ENCODE measurements around the gene PRKAG3.
A peak's percentile ranks its signal among the peaks of the same experiment; 100 is the strongest.

Gene PRKAG3

GRCh38 chr2:218831378-218831990, at the start of gene PRKAG3:
Gene PRKAG3, minus strand, starts transcription at chr2:218831803.
- DNase-seq (ENCODE audit: low spot score) = no peak

GRCh38 chr2:218880859-218881594, 49.4 kb upstream of the PRKAG3 start:
- DNase-seq (ENCODE audit: low spot score) = no peak

GRCh38 chr2:218880102-218880858, 48.7 kb upstream of the PRKAG3 start, which contains the start of gene WNT10A:
Gene WNT10A, plus strand, starts transcription at chr2:218880852. Its CDS starts 144 bp downstream, at chr2:218880996.
- peak; percentile 72 for DNase-seq (ENCODE audit: low spot score)

- no peak for DNase-seq (ENCODE audit: low spot score)
Observed at GRCh38 chr2:218879776-218880101, 48.1 kb upstream of the PRKAG3 start.

DNA sequence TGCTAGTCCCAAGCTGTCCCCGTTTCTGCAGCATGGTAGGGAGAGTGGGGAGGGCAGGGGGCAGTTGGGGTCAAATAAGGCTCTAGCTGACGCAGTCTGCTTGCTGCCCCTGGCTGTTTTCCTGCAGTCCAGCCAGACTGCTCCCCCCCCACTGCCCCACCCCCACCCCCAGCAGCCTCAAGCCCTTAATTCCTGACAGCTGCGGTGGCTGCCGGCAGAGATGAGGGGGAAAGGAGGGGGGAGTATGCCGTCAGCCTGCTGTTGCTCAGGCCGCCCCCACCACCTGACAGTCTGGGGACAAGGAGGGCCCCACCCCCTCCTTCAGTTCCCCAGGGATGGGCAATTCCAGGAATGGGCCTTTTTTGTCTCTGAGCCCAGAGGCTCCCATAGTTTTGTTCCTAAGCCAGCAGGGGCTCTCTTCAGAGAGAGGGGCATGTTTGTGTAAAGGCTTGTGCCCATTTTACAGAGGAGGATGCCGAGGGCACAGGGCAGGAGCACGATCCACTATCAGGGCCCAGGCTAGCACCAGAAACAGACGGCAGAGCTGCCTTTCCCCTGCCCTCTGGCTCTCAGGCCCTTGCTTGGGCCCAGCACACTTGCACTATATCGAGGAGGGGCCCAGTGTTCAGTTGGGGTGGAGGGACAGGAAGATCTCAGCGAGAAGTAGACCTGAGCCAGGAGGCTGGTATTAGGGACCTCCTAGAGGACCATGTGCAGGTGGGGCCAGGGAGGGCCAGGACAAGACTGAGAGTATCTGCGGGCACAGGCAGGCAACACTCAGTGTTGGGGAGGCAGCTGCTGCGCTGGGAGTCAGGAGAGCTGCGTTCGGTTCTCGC, 47.5 kb upstream of the PRKAG3 start:
- DNase-seq (ENCODE audit: low spot score) = no peak

GRCh38 chr2:218878486-218878885, 46.9 kb upstream of the PRKAG3 start:
- no peak for DNase-seq (ENCODE audit: low spot score)

GRCh38 chr2:218877891-218878290, 46.3 kb upstream of the PRKAG3 start:
- no peak for DNase-seq (ENCODE audit: low spot score)

DNA sequence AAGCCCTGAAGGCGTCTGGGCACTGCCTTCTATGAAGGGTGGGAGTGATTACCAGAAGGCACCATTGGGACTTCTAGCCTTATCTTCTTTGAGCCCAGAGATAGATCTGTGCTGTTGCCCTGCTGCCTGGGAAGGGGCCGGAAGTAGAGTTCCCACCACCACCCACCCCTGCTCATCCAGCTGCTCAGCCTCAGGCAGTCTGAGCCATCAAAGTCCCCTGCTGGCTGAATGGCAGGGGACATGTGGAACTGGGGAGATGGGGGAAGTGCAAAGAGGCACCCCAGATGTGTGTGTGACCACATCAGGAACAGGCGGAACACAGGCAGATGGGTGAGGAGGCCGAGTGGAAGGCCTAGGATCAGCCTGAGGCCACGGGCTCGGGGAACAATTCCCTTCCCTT, 45.7 kb upstream of the PRKAG3 start:
- no peak for DNase-seq (ENCODE audit: low spot score)

DNA sequence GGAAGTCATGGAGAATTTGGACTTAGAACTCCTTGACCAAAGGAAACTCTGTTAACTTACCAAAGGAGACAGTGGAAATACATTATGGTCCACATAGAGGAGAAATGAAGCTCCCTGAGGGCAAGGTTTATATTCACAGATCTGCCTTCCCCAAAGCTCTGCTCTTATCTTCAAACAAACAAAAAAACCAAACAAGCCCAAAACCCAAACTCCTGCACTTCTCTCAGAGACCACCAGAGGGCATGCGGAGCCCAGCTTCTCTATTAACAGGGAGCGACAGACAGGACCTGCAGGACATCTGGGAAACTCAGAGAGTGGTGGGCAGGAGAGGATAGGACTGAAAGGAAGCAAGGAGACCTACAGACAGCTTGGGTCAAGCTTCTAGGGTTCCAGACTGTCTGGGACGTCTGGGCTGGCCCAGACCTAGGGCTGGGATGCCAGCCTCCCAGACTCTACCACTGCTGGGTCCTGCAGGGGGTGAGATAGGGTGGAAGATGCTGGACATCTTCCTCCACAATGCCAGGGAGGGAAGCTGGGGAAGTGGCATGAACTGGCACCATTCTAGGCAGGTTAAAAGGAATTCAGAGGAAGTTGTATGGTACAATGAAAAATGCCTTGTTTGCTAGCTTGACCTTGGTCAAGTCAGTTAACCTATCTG, 45.1 kb upstream of the PRKAG3 start:
- peak; percentile 71 for DNase-seq (ENCODE audit: low spot score)

DNA sequence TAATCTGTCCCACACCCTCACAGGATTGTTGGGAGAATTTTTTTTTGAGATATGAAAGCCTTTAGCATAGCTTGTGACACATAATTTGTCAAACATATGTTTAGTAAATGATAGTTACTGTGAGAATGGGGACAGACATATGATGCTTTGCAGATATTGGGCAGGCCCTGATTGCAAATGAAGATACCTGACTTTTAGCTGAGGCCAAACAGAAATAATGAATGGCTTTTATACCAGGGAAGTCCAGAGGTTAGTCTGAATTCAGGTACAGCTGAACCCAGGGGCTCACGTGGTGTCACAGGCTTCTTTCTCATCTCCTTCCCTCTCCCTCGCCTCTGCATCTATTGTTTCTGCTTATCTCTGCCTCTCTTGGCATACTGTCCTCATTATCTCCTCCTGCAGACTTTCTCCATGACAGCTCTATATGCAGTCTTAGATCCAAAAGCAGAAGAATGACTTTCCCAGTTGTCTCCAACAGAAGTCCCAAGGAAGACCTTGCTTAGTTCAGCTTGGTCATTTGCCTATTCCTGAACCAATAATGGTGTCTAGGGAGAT, 44.2 kb upstream of the PRKAG3 start:
- no peak for DNase-seq (ENCODE audit: low spot score)

- no peak for DNase-seq (ENCODE audit: low spot score)
Observed at GRCh38 chr2:218873359-218874194, 42.0 kb upstream of the PRKAG3 start.

GRCh38 chr2:218872645-218873358, 41.2 kb upstream of the PRKAG3 start:
- peak; percentile 66 for DNase-seq (ENCODE audit: low spot score)

DNA sequence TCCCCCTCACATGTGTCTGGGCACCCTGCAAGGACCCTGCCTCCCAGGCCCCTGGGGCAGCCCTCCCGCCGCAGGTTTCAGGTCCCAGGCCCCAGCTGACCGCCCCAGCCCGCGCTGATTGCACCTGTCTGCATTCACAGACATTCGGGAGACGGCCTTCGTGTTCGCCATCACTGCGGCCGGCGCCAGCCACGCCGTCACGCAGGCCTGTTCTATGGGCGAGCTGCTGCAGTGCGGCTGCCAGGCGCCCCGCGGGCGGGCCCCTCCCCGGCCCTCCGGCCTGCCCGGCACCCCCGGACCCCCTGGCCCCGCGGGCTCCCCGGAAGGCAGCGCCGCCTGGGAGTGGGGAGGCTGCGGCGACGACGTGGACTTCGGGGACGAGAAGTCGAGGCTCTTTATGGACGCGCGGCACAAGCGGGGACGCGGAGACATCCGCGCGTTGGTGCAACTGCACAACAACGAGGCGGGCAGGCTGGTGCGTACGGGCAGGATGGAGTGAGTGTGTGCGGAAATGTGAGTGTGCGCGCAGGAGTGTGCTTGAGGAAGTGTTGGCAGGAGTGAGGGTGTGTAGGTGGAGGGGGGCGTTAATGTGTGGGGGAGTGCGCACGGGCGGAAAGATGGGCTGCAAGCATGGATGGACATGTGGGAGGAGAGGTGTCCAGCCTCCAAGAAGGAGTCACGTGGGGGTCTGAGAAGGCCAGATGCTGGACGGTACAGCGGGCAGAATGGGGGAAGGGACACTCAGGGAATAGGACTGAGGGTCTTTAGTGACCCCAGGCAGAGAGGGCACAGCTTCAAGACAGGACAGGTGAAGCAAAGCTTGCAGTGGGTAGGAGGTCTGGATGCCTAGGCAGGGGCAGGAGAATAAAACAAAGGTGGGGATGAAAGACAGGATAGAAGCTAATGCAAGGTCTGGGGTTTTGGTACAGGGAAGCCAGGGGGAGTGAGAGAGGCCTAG, 40.0 kb upstream of the PRKAG3 start:
- DNase-seq (ENCODE audit: low spot score) = no peak

DNA sequence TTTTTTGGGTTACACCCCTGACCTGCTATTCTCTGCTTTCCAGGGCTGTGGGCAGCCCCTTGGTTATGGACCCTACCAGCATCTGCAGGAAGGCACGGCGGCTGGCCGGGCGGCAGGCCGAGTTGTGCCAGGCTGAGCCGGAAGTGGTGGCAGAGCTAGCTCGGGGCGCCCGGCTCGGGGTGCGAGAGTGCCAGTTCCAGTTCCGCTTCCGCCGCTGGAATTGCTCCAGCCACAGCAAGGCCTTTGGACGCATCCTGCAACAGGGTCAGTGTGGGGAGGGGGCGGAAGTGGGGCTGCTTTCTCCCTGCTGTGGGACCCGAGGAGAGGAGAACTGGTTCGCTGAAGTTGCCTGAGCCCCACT, 39.4 kb upstream of the PRKAG3 start:
- no peak for DNase-seq (ENCODE audit: low spot score)

DNA sequence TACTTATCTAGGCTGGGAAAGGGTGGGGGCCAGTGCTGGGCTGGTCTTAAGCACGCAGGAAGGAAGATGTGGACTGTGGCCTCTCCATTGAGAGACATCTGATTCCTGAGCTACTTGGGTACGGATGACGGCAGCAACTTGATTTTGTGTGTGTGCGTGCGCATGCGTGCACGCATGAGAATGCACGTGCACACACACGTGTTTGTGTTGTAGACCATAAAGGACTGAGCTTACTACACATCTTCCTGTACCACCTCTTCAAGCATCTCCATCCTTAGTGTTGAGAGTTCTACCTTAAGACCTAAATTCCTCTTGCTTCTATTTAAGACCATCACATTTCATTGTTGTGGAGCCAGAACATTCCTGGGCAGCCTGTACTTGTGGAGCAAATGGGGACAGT, 37.5 kb upstream of the PRKAG3 start:
- no peak for DNase-seq (ENCODE audit: low spot score)

- DNase-seq (ENCODE audit: low spot score) = no peak
Observed at GRCh38 chr2:218867900-218868299, 36.3 kb upstream of the PRKAG3 start.

DNA sequence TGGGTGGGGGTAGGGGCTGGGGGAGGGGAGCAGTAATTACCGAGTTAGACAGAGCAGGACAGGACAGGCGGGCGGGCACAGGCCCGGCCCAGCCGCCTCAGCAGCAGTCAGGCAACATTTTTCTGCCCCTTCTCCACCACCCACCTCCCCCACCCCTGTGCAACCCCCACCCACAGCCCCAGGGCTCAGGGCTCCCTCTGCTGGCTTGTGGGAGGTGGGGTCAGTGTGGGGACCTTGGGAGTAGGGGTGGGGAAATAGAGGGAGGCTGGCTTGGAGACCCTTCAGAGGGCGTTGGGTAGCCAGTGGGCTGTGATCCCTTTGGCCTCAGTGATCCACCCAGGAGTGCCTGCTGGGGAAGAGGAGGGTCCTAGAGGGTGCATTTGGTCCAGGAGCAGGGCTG, 34.4 kb upstream of the PRKAG3 start:
- DNase-seq (ENCODE audit: low spot score) = no peak

- DNase-seq (ENCODE audit: low spot score) = no peak
Observed at GRCh38 chr2:218865396-218865795, 33.8 kb upstream of the PRKAG3 start.

Measured in iPS-NIHi11 (cell line).